C4-2B (cell line): ENCODE measurements around the gene PDLIM5.
"Not testable (repeated sequence)": the region's sequence is repeated elsewhere in the genome, so short reads cannot be mapped to it uniquely, and the experiment has no call there.

ENCODE experiments used
- H3K27ac ChIP-seq: fragments of 450-650 bp; 2 replicates; pipeline ENCODE4 v1.5.1; 2017
- CTCF ChIP-seq: fragments of 450-650 bp; conservative IDR thresholded peaks from 2 replicates; pipeline ENCODE4 v1.5.1; 2017; ENCODE audit warnings: mild to moderate bottlenecking
- ZFX ChIP-seq: fragments of 450-650 bp; IDR thresholded peaks from 2 replicates; pipeline ENCODE4 v1.6.1; 2017

Gene PDLIM5

GRCh38 chr4:94626942-94627341, 175.2 kb downstream of the PDLIM5 start:
- TF ChIP-seq CTCF (no peak), ZFX (no peak)

GRCh38 chr4:94629058-94629457, 177.3 kb downstream of the PDLIM5 start:
- H3K27ac ChIP-seq, result not testable (repeated sequence)

More at GRCh38 chr4:94626942-94627341, 175.2 kb downstream of the PDLIM5 start:
- H3K27ac ChIP-seq, result no peak overlapping the region

GRCh38 chr4:94629837-94630236, 178.1 kb downstream of the PDLIM5 start:
- TF ChIP-seq CTCF (no peak), ZFX (no peak)
- H3K27ac ChIP-seq, result no peak overlapping the region

- TF ChIP-seq CTCF (no peak), ZFX (no peak)
- H3K27ac ChIP-seq, result no peak overlapping the region
Observed at GRCh38 chr4:94634271-94634670, 182.5 kb downstream of the PDLIM5 start.

- TF ChIP-seq ZFX, result no peak
- no peak for TF ChIP-seq CTCF
- no peak overlapping the region for H3K27ac ChIP-seq
Observed at GRCh38 chr4:94635177-94635576, 183.4 kb downstream of the PDLIM5 start.

GRCh38 chr4:94636004-94636403, 184.3 kb downstream of the PDLIM5 start:
- no peak overlapping the region for H3K27ac ChIP-seq
- TF ChIP-seq ZFX (no peak), CTCF (no peak)

- TF ChIP-seq CTCF (no peak), ZFX (no peak)
- H3K27ac ChIP-seq, result no peak overlapping the region
Observed at GRCh38 chr4:94639298-94639697, 187.6 kb downstream of the PDLIM5 start.

- H3K27ac ChIP-seq, result no peak overlapping the region
- TF ChIP-seq CTCF (no peak), ZFX (no peak)
Observed at GRCh38 chr4:94640151-94640550, 188.4 kb downstream of the PDLIM5 start.
